Astrocyte (in vitro differentiated cells and primary cell): ENCODE results near the gene CACNA1C. TPM values are rescaled to one million over a fixed set of nuclear protein-coding genes. Genes with fewer than 3 reads are reported as not detected.

Source experiments
- DNase-seq: peaks from one replicate; pipeline ENCODE4 v3.0.0-alpha.2; 2010; ENCODE audit warnings: low read depth
- FAIRE-seq: peaks from 2 replicates; lab custom pipeline; 2011; peaks lifted over from hg19 to GRCh38; lab: Jason Lieb, UNC
- H2AFZ ChIP-seq: 2 replicates; pipeline ENCODE4 v1.6.0; 2012; ENCODE audit warnings: low read depth, low read length, inconsistent platforms
- H3K27ac ChIP-seq: 2 replicates; pipeline ENCODE4 v1.5.1; 2011; ENCODE audit warnings: low read depth, low read length, inconsistent platforms
- H3K27me3 ChIP-seq: 2 replicates; pipeline ENCODE4 v1.6.0; 2011; ENCODE audit warnings: low read length, inconsistent platforms; ENCODE audit not compliant: insufficient read depth
- H3K36me3 ChIP-seq: 2 replicates; pipeline ENCODE4 v1.5.1; 2011; ENCODE audit warnings: low read length, inconsistent platforms; ENCODE audit not compliant: insufficient read depth
- H3K4me1 ChIP-seq: 2 replicates; pipeline ENCODE4 v1.5.1; 2011; ENCODE audit warnings: low read length, inconsistent platforms; ENCODE audit not compliant: insufficient read depth
- H3K4me2 ChIP-seq: 2 replicates; pipeline ENCODE4 v1.6.0; 2012; ENCODE audit warnings: low read length, inconsistent platforms
- H3K4me3 ChIP-seq: 2 replicates; pipeline ENCODE4 v1.5.1; 2011; ENCODE audit warnings: low read depth, mild to moderate bottlenecking, low read length, inconsistent platforms; ENCODE audit not compliant: insufficient read depth
- H3K79me2 ChIP-seq: 2 replicates; pipeline ENCODE4 v1.6.0; 2012; ENCODE audit warnings: mild to moderate bottlenecking, low read length, inconsistent platforms; ENCODE audit not compliant: insufficient read depth
- H3K9ac ChIP-seq: 2 replicates; pipeline ENCODE4 v1.6.0; 2012; ENCODE audit warnings: mild to moderate bottlenecking, low read length, inconsistent platforms
- H3K9me3 ChIP-seq: 2 replicates; pipeline ENCODE4 v1.5.1; 2012; ENCODE audit warnings: low read depth, mild to moderate bottlenecking, low read length, inconsistent platforms; ENCODE audit not compliant: insufficient read depth
- H4K20me1 ChIP-seq: 2 replicates; pipeline ENCODE4 v1.6.0; 2012; ENCODE audit warnings: low read length, inconsistent platforms; ENCODE audit not compliant: insufficient read depth
- H3K27ac Mint-ChIP-seq: one replicate; pipeline ENCODE4 v1.8.0; 2021; ENCODE audit warnings: mild to moderate bottlenecking, mixed read lengths; ENCODE audit not compliant: unreplicated experiment
- H3K27me3 Mint-ChIP-seq: one replicate; pipeline ENCODE4 v1.8.0; 2021; ENCODE audit warnings: low read depth, mixed read lengths; ENCODE audit not compliant: unreplicated experiment
- H3K36me3 Mint-ChIP-seq: one replicate; pipeline ENCODE4 v1.8.0; 2021; ENCODE audit warnings: low read depth, mixed read lengths; ENCODE audit not compliant: unreplicated experiment
- H3K4me1 Mint-ChIP-seq: one replicate; pipeline ENCODE4 v1.8.0; 2021; ENCODE audit warnings: low read depth, mixed read lengths; ENCODE audit not compliant: unreplicated experiment
- H3K4me3 Mint-ChIP-seq: one replicate; pipeline ENCODE4 v1.8.0; 2021; ENCODE audit warnings: mild to moderate bottlenecking, moderate library complexity, mixed read lengths; ENCODE audit not compliant: unreplicated experiment
- H3K9me3 Mint-ChIP-seq: one replicate; pipeline ENCODE4 v1.8.0; 2021; ENCODE audit warnings: mild to moderate bottlenecking, mixed read lengths; ENCODE audit not compliant: unreplicated experiment
- EZH2 ChIP-seq: IDR thresholded peaks from 2 replicates; pipeline ENCODE4 v1.6.1; 2012; ENCODE audit warnings: mild to moderate bottlenecking, low read length, inconsistent platforms; ENCODE audit not compliant: insufficient read depth
- total RNA-seq: library from RNA; stranded (reverse); gene quantifications from 2 replicates; pipeline ENCODE4 v1.2.1, GENCODE V29; 2021
- TF ChIP-seq, protein P1 (sequence below): IDR thresholded peaks from 2 replicates; pipeline ENCODE4 v1.5.1; 2011; ENCODE audit warnings: low read depth, mild to moderate bottlenecking, inconsistent platforms, low read length, moderate library complexity; ENCODE audit not compliant: insufficient read depth

The CACNA1C gene
- total RNA-seq, 1 donor from 2014 or later, result 2.1 TPM

- H4K20me1 ChIP-seq, result peaks cover 7% of the 10 kb centered on the region
- no peaks in the 10 kb centered on the region for H3K36me3 Mint-ChIP-seq
- no peak overlapping the region for H3K4me3 ChIP-seq
- peaks cover 3% of the 10 kb centered on the region for H3K4me1 ChIP-seq
- H2AFZ ChIP-seq, result no peak overlapping the region
- no peaks in the 10 kb centered on the region for H3K36me3 ChIP-seq
- H3K9me3 Mint-ChIP-seq, result peaks cover 2% of the 10 kb centered on the region
- no peak overlapping the region for H3K4me3 Mint-ChIP-seq
- H3K9ac ChIP-seq, result no peak overlapping the region
- H3K4me2 ChIP-seq, result peak overlapping the region; percentile 6
- H3K27me3 ChIP-seq, result peaks cover 43% of the 10 kb centered on the region
- peaks cover 10% of the 10 kb centered on the region for H3K4me1 Mint-ChIP-seq
- no peak overlapping the region for H3K27ac Mint-ChIP-seq
- FAIRE-seq, result no peak
- H3K9me3 ChIP-seq, result no peaks in the 10 kb centered on the region
- no peak for DNase-seq
- TF ChIP-seq, protein P1, sequence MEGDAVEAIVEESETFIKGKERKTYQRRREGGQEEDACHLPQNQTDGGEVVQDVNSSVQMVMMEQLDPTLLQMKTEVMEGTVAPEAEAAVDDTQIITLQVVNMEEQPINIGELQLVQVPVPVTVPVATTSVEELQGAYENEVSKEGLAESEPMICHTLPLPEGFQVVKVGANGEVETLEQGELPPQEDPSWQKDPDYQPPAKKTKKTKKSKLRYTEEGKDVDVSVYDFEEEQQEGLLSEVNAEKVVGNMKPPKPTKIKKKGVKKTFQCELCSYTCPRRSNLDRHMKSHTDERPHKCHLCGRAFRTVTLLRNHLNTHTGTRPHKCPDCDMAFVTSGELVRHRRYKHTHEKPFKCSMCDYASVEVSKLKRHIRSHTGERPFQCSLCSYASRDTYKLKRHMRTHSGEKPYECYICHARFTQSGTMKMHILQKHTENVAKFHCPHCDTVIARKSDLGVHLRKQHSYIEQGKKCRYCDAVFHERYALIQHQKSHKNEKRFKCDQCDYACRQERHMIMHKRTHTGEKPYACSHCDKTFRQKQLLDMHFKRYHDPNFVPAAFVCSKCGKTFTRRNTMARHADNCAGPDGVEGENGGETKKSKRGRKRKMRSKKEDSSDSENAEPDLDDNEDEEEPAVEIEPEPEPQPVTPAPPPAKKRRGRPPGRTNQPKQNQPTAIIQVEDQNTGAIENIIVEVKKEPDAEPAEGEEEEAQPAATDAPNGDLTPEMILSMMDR, result no peak
- no peak for TF ChIP-seq EZH2
- H3K27me3 Mint-ChIP-seq, result peaks cover 49% of the 10 kb centered on the region
- H3K27ac ChIP-seq, result no peak overlapping the region
- H3K79me2 ChIP-seq, result no peaks in the 10 kb centered on the region
These were observed 2.9 kb upstream of the CACNA1C start for GRCh38 chr12:2049604-2050540.

GRCh38 chr12:2051700-2052621, 826 bp upstream of the CACNA1C start:
- FAIRE-seq, result no peak
- Histone ChIP-seq H3K4me1 (peaks cover 3% of the 10 kb centered on the region), H3K36me3 (no peaks in the 10 kb centered on the region), H3K9ac (peak overlapping the region; percentile 36), H3K9me3 (no peaks in the 10 kb centered on the region), H4K20me1 (peaks cover 11% of the 10 kb centered on the region), H3K27me3 (peaks cover 38% of the 10 kb centered on the region), H3K4me3 (peak overlapping the region; percentile 52), H2AFZ (peak overlapping the region; percentile 83), H3K4me2 (peak overlapping the region; percentile 91), H3K27ac (no peak overlapping the region), H3K79me2 (no peaks in the 10 kb centered on the region)
- peak overlapping the region; percentile 78 for H3K4me3 Mint-ChIP-seq
- H3K4me1 Mint-ChIP-seq, result peaks cover 10% of the 10 kb centered on the region
- H3K36me3 Mint-ChIP-seq, result no peaks in the 10 kb centered on the region
- peaks cover 59% of the 10 kb centered on the region for H3K27me3 Mint-ChIP-seq
- H3K9me3 Mint-ChIP-seq, result no peaks in the 10 kb centered on the region
- H3K27ac Mint-ChIP-seq, result peak overlapping the region; percentile 1
- no peak for DNase-seq
- TF ChIP-seq, protein P1, result no peak
- TF ChIP-seq EZH2, result no peak
